Epithelial cell of esophagus (primary cell): Measurements from ENCODE around the gene CDON.

Experiments
- DNase-seq: peaks from one replicate; pipeline ENCODE4 v3.0.0; 2010; ENCODE audit warnings: low read depth
- H3K4me3 ChIP-seq: 2 replicates; pipeline ENCODE4 v1.5.1; 2011; ENCODE audit warnings: mild to moderate bottlenecking, low read length, control low read depth
- TF ChIP-seq, protein P1 (sequence below): IDR thresholded peaks from 2 replicates; pipeline ENCODE4 v1.5.1; 2011; ENCODE audit warnings: low read depth, mild to moderate bottlenecking, low read length, control low read depth, inconsistent platforms; ENCODE audit not compliant: insufficient read depth; ENCODE audit errors: missing control alignments

CDON gene

GRCh38 chr11:125933030-125933813, 129.4 kb downstream of the CDON start:
- no peak for DNase-seq
- TF ChIP-seq, protein P1, sequence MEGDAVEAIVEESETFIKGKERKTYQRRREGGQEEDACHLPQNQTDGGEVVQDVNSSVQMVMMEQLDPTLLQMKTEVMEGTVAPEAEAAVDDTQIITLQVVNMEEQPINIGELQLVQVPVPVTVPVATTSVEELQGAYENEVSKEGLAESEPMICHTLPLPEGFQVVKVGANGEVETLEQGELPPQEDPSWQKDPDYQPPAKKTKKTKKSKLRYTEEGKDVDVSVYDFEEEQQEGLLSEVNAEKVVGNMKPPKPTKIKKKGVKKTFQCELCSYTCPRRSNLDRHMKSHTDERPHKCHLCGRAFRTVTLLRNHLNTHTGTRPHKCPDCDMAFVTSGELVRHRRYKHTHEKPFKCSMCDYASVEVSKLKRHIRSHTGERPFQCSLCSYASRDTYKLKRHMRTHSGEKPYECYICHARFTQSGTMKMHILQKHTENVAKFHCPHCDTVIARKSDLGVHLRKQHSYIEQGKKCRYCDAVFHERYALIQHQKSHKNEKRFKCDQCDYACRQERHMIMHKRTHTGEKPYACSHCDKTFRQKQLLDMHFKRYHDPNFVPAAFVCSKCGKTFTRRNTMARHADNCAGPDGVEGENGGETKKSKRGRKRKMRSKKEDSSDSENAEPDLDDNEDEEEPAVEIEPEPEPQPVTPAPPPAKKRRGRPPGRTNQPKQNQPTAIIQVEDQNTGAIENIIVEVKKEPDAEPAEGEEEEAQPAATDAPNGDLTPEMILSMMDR = no peak
- H3K4me3 ChIP-seq = no peak overlapping the region

DNA sequence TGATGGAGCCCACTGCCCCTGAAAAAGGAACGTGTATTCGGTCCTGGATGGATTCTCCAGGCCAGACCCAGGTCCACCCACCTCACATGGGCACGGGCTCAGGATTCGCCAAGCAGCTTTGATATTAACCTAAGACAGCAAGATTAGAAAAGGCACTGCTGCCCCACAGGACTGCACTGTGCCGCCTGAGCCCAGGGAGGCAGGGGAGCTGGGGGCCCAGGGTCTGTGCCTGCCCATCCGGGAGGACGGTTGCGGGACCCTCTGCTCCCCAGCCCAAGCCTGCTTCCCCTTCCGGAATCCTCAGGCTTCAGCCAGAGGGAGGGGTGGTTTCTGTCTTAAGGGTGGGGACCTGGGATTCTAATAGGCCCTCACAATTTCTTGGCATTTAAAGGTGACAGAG, 130.4 kb downstream of the CDON start:
- H3K4me3 ChIP-seq = no peak overlapping the region
- TF ChIP-seq, protein P1 = no peak
- DNase-seq = no peak

GRCh38 chr11:125931668-125932067, 131.0 kb downstream of the CDON start:
- no peak overlapping the region for H3K4me3 ChIP-seq
- DNase-seq = no peak
- TF ChIP-seq, protein P1 = no peak

GRCh38 chr11:125931116-125931515, 131.6 kb downstream of the CDON start:
- no peak for DNase-seq
- TF ChIP-seq, protein P1 = no peak
- H3K4me3 ChIP-seq = no peak overlapping the region

- no peak for DNase-seq
- TF ChIP-seq, protein P1 = no peak
Measured at GRCh38 chr11:125930076-125930450, 132.6 kb downstream of the CDON start.

GRCh38 chr11:125929445-125930075, 133.1 kb downstream of the CDON start:
- no peak for DNase-seq
- no peak overlapping the region for H3K4me3 ChIP-seq
- TF ChIP-seq, protein P1 = no peak

More at GRCh38 chr11:125930076-125930450, 132.6 kb downstream of the CDON start:
- no peak overlapping the region for H3K4me3 ChIP-seq
